BLaER1 (cell line): ENCODE results near the gene SRPX.

Experiments
- H3K27ac ChIP-seq: shearing (Covaris generic); formaldehyde crosslinking; 2 replicates; pipeline ENCODE4 v1.8.1; 2022
- H3K27me3 ChIP-seq: shearing (Covaris generic); formaldehyde crosslinking; 2 replicates; pipeline ENCODE4 v1.8.1; 2022
- H3K36me3 ChIP-seq: shearing (Covaris generic); formaldehyde crosslinking; 2 replicates; pipeline ENCODE4 v1.8.1; 2022
- H3K4me1 ChIP-seq: shearing (Covaris generic); formaldehyde crosslinking; 2 replicates; pipeline ENCODE4 v1.8.1; 2022
- H3K4me2 ChIP-seq: shearing (Covaris generic); formaldehyde crosslinking; 2 replicates; pipeline ENCODE4 v1.8.1; 2022
- H3K4me3 ChIP-seq: shearing (Covaris generic); formaldehyde crosslinking; 2 replicates; pipeline ENCODE4 v1.8.1; 2022
- H3K9ac ChIP-seq: shearing (Covaris generic); formaldehyde crosslinking; 2 replicates; pipeline ENCODE4 v1.8.1; 2022
- H3K9me3 ChIP-seq: shearing (Covaris generic); formaldehyde crosslinking; 2 replicates; pipeline ENCODE4 v1.8.1; 2022
- H4K20me1 ChIP-seq: shearing (Covaris generic); formaldehyde crosslinking; 2 replicates; pipeline ENCODE4 v1.8.1; 2022
- Cebpa-rat ChIP-seq: shearing (Covaris generic); IDR thresholded peaks from 2 replicates; pipeline ENCODE4 v1.8.1; 2022

Gene SRPX, protein sequence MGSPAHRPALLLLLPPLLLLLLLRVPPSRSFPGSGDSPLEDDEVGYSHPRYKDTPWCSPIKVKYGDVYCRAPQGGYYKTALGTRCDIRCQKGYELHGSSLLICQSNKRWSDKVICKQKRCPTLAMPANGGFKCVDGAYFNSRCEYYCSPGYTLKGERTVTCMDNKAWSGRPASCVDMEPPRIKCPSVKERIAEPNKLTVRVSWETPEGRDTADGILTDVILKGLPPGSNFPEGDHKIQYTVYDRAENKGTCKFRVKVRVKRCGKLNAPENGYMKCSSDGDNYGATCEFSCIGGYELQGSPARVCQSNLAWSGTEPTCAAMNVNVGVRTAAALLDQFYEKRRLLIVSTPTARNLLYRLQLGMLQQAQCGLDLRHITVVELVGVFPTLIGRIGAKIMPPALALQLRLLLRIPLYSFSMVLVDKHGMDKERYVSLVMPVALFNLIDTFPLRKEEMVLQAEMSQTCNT

DNA sequence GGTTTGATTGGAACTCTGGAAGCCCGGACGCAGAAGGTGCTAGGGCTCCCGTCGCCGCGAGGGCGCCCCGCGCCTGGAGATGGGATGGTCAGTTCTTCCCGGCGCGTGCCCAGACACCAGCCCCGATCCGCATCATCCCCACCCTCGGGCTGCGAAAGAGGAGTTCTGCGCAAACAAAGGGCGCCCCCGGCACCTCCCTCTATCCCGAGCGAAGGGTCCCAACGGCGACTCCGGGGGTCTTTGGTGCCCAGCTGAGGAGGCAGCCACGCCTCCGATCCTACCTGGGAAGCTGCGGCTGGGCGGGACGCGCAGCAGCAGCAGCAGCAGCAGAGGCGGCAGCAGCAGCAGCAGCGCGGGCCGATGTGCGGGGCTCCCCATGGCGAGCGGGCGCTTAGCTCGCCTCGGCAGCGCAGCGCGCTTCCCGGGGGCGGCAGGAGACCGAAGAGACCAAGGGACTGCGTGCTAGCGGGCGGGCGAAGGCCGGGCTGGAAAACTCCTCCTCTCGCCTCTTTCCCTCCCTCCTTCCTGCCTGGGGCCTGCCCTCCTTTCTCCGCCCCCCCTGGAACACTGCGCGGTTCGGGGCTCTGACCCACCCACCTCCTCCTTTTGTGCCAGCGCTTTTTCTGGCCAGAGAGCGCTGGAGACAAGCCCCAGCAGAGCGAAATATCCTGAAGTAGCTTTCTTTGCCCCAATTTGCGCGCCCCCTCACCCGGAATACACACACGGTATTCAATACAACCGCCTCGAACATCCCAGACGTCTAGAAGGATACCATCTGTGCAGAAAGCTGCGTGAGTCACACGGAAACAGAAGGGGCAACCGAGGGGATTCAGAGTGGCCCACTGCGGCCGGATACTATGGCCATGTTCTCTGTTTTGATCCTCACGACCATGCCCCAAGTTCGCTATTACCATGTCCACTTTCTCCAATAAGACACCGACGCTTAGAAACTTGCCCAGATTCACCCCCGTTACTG is at the start of gene SRPX:
Gene SRPX (minus strand): TSS at position 457 of the 976 bp plus-strand sequence. CDS start 79 bp downstream, at position 378.
- no peak within 1 kb of the TSS for H3K27ac ChIP-seq
- H3K4me3 ChIP-seq = peak within 1 kb of the TSS; percentile 65
- H3K36me3 ChIP-seq = no peaks in the 10 kb centered on the region
- peaks cover 5% of the 10 kb centered on the region; the same call in 1 of the 2 replicates for H3K9me3 ChIP-seq
- peak within 1 kb of the TSS; percentile 75 for H3K4me2 ChIP-seq
- H3K27me3 ChIP-seq = peaks cover 30% of the 10 kb centered on the region
- H3K4me1 ChIP-seq = 0 out of 2 replicates have a peak, but pooled peaks cover 4% of the 10 kb centered on the region
- no peaks in the 10 kb centered on the region for H4K20me1 ChIP-seq
- no peak within 1 kb of the TSS for H3K9ac ChIP-seq
- no peak for TF ChIP-seq Cebpa-rat

DNA sequence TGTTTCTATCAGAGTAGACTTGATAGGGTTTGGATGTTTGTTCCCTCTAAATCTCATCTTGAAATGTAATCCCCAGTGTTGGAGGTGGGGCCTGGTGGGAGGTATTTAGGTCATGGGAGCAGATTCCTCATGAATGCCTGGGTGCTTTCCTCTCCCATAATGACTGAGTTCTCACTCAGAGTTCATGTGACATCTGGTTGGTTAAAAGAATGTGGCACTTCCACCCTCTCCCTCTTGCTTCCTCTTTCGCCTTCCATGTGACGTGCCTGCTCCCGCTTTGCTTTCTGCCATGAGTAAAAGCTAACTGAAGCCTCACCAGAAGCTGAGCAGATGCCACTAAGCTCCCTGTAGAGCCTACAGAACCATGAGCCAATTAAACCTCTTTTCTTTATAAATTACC is 47.3 kb upstream of the SRPX start:
- no peaks in the 10 kb centered on the region for H3K27me3 ChIP-seq
- no peaks in the 10 kb centered on the region for H3K9me3 ChIP-seq
- 0 out of 2 replicates have a peak, but pooled peaks cover 9% of the 10 kb centered on the region for H3K4me1 ChIP-seq
- H4K20me1 ChIP-seq = no peaks in the 10 kb centered on the region
- H3K4me3 ChIP-seq = no peak overlapping the region
- no peak overlapping the region for H3K4me2 ChIP-seq
- no peak overlapping the region for H3K27ac ChIP-seq
- H3K36me3 ChIP-seq = no peaks in the 10 kb centered on the region
- H3K9ac ChIP-seq = no peak overlapping the region
- TF ChIP-seq Cebpa-rat = no peak

DNA sequence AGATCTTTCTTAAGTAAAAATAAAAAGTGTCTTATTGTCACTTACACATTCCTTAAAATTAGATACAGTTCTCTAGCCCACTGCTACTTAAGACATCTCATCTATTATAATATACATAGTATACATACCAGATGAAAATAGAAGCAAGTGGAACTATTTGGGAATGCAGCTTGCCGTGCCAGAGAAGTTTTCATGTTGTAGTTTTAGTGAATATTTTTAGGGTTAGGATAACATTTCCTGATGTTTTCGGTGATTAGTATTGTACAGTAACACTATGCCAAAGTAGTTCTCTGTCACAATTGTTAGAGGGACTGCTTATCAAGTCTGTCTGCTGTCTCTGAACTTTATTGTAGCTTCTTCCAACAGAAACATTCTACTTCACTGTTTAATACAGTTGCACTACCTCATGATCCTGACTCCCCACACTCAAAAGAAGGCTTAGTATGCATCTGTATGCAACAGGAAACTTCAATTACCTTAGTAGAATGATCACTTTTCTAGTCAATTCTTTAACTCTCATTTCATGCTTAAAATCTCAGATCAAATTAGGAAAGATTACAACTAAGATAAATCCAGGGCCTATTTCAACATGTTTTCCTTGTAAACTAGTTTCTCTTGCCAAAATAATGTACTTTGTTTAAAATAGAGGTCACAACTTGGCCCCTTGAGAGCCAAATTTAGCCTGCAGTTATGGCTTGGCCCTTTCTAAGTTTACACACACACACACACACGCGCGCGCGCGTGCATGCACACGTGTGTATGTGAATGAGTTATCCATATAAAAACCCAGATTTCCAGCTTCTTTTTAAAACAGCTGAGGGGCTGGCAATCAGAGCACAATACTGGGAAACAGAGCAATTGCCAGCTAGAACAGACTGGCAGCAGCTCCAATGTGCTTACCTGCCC is 42.3 kb upstream of the SRPX start:
- Histone ChIP-seq H4K20me1 (no peaks in the 10 kb centered on the region), H3K4me3 (no peak overlapping the region), H3K9ac (no peak overlapping the region), H3K27ac (no peak overlapping the region), H3K4me1 (no peaks in the 10 kb centered on the region), H3K27me3 (no peaks in the 10 kb centered on the region), H3K4me2 (no peak overlapping the region), H3K9me3 (no peaks in the 10 kb centered on the region), H3K36me3 (no peaks in the 10 kb centered on the region)
- TF ChIP-seq Cebpa-rat = no peak

DNA sequence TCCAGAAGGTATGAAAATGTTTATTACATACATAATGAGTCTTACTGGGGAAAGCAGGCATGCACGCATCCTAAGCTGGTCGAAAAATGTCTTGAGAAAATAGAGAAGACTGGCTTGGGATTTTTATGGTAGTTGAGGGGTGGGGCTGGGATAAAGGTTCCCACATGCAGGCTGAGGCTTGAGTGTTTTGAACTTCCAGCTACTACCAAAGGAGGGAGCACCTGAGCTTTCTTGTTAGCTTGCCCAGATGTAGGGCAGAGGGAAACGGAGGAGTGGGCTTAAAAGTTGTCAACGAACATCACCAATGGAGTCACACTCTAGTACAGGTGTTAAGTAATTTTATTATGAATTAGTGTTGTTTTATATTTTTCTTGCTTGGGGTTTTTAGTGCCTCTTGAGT is 39.6 kb upstream of the SRPX start:
- H3K4me2 ChIP-seq = no peak overlapping the region

DNA sequence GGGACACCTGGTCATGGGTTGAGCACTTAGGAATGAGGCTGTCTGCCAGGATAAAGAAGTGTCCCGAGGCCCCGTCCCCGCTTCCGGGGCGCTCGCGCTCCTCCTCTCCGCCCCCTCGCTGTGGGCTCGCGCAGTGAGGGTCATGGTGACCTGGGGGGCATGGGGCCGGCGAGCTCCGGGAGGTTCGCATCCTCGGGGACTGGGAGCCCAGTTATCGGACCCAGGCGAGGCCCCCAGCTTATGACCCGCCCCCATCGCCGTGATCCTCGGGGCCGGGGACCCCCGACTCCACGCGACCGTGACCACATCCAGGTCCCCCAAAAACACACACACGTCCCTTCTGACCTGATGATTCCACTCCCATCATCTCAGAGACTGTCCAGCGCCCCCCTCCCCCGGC is 35.3 kb upstream of the SRPX start:
- Histone ChIP-seq H3K4me3 (no peak overlapping the region), H3K27ac (no peak overlapping the region), H3K9ac (no peak overlapping the region), H3K4me1 (no peaks in the 10 kb centered on the region), H3K27me3 (no peaks in the 10 kb centered on the region), H4K20me1 (no peaks in the 10 kb centered on the region), H3K4me2 (no peak overlapping the region), H3K36me3 (no peaks in the 10 kb centered on the region), H3K9me3 (no peaks in the 10 kb centered on the region)
- TF ChIP-seq Cebpa-rat = no peak

More for the DNA sequence above, 39.6 kb upstream of the SRPX start:
- no peaks in the 10 kb centered on the region for H3K36me3 ChIP-seq
- H3K4me1 ChIP-seq = no peaks in the 10 kb centered on the region
- no peak overlapping the region for H3K27ac ChIP-seq
- H3K27me3 ChIP-seq = no peaks in the 10 kb centered on the region
- no peak overlapping the region for H3K9ac ChIP-seq
- TF ChIP-seq Cebpa-rat = no peak
- no peaks in the 10 kb centered on the region for H3K9me3 ChIP-seq
- H3K4me3 ChIP-seq = no peak overlapping the region
- no peaks in the 10 kb centered on the region for H4K20me1 ChIP-seq

DNA sequence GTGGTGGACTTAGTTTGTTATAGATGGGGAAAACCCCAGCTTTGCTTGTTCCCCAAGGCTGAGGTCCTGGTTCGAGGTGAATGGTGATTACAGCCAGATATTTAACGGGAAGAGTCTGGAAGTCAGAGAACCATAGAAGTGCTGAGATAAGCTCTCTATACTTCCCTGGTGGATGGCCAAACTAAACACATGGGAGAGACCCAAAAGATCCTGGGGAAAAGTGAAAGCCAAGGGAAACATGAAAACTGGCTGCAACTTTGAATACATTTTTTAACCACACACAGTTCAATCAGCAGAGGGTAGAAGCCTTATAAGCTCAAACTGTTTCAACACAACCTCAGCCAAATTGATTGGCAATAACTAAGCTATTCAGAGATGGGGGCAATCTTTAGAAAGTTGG is 29.3 kb upstream of the SRPX start:
- H3K36me3 ChIP-seq = no peaks in the 10 kb centered on the region
- H3K27me3 ChIP-seq = no peaks in the 10 kb centered on the region
- H3K9ac ChIP-seq = no peak overlapping the region
- TF ChIP-seq Cebpa-rat = no peak
- no peak overlapping the region for H3K4me3 ChIP-seq
- no peaks in the 10 kb centered on the region for H4K20me1 ChIP-seq
- no peaks in the 10 kb centered on the region for H3K9me3 ChIP-seq
- no peaks in the 10 kb centered on the region for H3K4me1 ChIP-seq
- H3K4me2 ChIP-seq = no peak overlapping the region
- H3K27ac ChIP-seq = no peak overlapping the region

DNA sequence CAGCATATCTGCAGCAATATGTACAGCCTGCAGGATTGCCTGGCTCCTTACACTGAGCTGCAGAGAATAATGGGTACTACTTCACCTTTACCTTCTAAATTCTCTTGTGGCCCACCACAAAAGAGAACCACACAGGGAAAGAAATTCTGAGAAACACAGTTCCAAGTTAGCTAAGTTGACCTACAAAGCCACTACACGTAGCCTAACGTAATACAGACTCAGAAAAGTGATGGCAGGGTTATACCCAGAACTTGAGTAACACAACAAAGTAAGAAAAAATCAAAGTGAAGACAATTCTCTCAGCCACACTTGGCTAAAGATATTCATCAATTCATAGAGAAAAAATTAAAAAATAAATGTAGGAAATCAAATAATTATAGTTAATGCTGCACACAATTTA is 26.4 kb upstream of the SRPX start:
- Histone ChIP-seq H3K36me3 (no peaks in the 10 kb centered on the region), H3K4me1 (no peaks in the 10 kb centered on the region), H3K4me2 (no peak overlapping the region), H3K27me3 (no peaks in the 10 kb centered on the region), H3K9me3 (no peaks in the 10 kb centered on the region), H4K20me1 (no peaks in the 10 kb centered on the region), H3K4me3 (no peak overlapping the region), H3K9ac (no peak overlapping the region), H3K27ac (no peak overlapping the region)
- TF ChIP-seq Cebpa-rat = no peak

DNA sequence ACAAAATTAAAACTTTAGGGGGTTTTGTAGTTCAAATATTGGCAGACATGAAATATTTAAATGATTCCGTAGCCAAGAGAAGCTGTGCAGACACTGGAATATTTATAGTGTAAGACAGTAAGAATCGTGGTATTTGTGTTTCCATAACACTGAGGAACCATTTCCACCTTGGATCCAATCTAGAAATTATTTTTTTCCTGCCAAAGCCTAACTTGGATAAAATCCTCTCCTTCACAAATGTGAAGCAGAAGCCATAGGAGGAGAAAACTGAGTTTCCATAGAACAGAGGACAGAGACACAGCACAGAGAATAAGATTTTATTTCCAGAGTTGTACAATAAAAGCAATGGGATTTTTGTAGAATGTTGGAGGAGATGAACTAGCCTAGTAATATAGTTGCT is 19.9 kb upstream of the SRPX start:
- no peaks in the 10 kb centered on the region for H3K9me3 ChIP-seq
- no peaks in the 10 kb centered on the region for H3K36me3 ChIP-seq
- no peaks in the 10 kb centered on the region for H3K27me3 ChIP-seq
- H3K4me2 ChIP-seq = no peak overlapping the region
- no peak overlapping the region for H3K27ac ChIP-seq
- H3K4me3 ChIP-seq = no peak overlapping the region
- H3K4me1 ChIP-seq = no peaks in the 10 kb centered on the region
- H4K20me1 ChIP-seq = no peaks in the 10 kb centered on the region
- TF ChIP-seq Cebpa-rat = no peak
- H3K9ac ChIP-seq = no peak overlapping the region
